HG02763 (cell line): ENCODE measurements around the gene PIGC.
A peak's percentile ranks its signal among the peaks of the same experiment; 100 is the strongest.

Experiments
- ATAC-seq: cut with Tn5 transposase; IDR thresholded peaks from one replicate; pipeline ENCODE4 v1.9.1; 2021; ENCODE audit warnings: mild to moderate bottlenecking, moderate library complexity; ENCODE audit not compliant: unreplicated experiment

The PIGC gene

DNA sequence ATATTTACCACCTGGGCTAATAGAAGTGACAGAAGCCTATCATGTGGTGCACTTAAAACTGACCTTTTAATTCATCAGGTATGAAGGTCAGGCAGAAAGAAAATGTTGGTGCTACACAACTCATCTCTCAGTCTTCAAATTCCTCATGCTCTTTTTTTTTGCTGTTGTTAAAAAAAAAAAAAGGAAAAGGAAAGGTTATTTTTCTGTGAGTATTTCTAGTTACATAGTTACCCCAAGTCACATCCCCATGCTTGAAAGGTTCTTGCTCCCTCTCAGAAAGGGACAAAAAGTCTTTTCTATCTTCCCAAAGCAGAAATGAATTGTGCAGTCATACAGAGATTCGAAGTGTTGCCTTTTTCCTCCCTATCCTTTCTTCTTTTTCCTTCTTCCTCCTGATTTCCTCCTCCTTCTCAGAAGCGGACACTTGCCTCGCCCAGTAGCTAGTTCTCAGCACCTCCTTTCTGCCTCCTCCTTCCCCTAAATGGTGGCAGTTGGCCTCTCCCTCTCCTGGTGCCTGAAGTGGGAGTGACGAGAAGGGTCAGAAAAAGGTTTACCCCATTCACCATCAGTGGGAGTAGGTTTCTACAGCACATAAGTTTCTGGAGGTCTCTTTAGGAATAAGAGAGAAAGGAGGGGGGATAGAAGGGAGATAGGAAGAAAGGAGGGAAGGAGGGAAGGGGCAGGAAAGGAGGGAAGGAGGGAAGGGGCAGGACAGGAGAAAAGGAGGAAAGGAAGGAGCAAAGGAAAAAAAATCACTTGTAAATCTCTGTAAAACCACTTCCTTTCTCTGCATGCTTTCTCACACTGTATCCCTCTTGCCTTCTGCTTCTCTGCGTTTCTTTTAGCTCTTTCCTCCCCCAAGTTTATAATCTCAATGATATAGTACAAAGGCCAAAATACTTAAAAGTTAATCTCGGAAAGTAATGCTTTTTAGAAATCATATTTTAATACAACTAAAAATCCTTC, 43.8 kb downstream of the PIGC start:
- no peak for ATAC-seq

DNA sequence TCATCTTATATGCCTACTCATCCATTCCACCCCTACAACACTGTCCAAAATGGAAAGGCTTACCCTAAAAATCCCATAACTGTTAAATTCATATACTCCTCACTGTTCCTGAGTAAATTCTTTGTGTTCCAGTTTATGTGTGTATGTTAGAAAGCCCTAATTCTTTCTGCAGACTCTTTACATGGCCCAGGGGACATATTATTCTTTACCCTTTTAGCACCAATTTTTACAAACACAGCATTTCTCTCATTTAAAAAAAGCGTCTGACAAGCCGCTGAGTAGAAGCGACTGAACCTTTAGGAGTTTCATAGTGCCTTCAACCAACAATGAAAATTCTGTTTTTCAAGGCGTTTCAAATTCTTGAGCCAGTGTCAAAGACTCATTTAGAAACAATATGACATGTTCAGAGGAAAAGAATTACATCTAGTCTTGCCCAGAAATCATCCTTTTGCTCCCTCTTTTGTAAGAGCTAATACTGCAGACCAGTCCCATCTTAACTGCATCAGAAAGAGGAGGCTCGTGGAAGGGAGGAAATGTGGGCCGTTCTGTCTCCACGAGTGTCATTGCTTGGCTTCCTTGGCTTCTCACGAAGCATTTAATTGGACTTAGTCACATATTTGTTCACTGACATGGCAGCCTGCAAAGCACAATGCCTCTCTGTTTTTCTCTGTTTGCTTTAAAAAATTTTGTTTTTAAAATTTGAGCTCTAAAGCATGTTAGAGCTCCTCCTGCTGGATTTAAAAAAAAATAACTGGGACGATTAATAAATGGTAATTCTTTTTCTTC, 44.7 kb downstream of the PIGC start:
- no peak for ATAC-seq

DNA sequence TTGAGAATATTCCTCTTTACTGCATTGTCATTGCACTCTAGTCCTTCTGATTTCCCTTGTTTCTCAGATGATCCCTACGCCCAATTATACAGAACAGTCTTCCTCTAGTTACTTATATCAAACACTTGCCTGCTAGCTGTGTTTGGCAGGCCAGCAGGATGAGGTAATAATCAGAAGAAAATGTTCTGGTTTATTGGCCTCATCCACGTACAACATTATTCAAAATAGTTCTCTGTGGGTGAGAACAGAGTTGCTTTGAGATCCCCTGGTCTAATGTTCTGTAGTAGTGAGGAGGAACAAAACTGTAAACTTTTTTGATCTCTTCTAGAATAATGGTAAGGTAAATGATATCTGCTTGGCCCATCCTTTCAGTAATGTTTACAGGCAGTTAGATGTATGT, 45.7 kb downstream of the PIGC start:
- no peak for ATAC-seq

DNA sequence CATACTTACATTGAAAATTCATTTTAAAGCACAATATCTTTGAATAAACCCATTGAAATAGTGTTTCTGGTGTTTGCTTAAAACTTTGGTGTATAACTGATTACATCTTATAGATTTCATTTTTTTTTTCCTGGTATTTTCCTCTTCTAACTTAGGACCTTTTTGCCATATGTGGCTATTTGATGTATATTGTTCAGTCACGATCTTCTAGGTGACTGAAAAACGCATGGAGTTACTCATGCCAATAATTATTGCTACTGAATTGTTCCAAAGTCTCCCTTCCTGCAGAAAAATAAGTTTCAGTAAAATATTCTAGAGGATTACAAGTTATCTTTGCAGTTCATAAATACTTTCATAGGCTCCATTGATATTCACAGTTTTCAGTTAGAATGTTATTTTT, 46.2 kb downstream of the PIGC start:
- ATAC-seq, result no peak

DNA sequence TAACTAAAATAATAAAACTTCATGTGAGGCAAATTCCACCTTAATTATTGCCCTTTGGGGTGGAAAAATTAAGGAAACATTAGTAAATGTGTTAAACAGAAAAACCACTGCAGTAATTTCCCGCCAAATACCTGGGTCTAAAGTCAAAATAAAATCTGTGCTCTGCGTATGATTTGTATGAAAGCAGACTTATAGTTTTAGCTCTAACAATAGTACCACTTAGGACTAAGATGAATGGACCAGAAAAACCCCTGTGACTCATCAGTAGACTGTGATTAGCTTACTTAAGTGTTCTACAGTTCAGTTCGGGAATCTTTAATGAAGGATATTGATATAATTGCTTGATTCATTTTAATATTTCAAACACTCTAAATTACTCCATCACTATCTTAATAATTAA, 46.6 kb downstream of the PIGC start:
- no peak for ATAC-seq

DNA sequence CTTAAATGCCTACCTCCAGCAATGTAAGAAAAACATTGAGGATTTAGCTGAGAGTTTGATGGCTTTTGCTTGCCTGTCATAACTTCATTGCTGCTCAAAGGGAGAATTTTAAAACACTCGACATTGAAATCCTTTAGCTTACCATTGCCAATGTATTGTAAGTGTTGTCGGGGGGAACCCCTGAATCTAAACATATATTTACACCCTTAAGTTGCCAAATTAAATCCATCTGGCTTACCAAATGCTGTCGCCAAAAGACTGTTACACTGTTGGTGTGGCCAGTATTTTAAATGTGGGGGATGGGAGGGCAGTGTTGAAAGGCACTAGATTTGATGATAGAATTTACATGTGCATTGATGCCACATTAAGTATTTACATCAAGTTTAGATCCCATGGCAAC, 48.3 kb downstream of the PIGC start:
- ATAC-seq, result no peak

DNA sequence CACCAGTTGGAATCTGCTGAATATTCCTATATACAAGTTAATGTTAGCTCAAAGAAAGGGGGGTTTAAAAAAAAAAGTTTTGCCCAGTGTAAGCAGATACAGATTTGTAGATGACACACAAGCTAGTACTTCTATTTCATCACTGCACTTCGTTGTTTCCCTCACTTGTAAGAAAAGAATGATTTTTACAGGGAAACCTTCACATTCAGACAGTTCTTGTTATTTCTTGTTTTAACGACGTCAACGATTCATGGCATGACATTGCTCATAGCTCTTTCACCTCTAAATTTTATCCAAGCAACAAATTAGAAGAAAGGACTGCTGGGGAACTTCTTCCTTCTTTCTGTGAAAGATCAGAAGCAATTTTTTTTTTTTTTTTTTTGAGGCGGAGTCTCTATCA, 49.1 kb downstream of the PIGC start:
- ATAC-seq, result no peak

DNA sequence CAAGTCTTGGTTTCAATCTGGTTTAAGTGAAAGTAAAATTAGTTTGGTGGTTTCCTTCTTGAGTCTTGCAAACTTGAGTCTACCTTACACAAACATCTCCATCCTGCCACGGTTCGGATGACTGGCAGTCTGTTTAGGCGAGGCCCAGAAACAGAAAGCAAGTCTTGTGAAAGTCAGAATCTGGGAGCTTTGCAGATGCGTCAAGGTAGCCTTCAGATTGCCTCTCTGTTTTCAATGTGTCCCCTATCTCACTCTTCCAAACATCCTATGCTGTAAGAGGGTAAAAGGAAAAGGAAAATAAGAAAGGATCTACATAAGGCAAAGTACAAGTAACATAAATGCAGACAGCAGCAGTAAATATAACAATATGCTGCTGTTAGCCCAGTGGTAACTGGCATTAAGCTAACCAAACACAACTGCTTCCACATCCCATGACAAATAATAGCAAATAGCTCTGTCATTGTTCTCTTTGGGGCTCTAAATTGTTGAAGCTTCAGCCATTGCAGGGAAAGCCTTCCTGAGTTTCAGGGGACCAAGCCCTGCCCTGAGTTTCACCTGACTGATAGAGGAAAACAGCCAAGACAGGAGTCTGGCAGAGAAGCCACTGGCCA, 49.6 kb downstream of the PIGC start:
- ATAC-seq, result peak; percentile 83

DNA sequence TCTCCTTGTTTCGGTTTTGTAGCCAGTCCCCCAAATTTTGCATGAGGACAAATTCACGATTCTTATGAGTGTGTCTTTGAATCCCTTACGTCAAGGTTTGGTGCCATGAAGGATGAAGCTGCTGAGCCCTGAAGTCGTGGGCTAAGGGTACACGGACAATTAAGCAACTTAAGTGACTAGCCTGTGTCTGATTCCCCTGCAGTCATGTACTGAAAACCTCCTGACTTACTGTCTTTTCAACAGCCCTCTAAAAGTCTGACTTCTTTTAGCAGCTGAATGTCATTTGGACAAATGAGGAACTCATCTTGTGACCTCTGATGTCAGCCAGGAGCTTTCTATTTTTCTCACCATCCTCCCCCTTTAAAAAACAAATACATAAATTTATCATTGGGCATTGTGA, 50.5 kb downstream of the PIGC start:
- no peak for ATAC-seq

DNA sequence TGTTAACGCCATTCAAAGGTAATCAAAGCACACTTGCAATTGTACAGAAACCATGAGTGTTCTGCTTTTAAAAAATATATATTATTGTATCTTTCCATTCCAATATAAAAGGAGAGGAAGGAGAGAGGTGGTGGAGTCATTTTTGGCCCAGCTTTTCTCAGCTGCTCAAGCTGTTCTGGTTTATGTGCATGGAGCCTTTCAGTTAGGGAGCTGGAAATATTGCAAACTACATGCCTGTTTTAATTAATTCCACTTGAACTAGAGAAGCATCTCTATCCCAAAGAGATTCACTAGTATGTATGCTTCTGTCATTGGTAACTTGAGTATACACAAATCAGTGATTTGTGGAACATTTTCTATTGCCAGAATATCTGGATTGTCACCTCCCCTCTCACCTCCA, 51.9 kb downstream of the PIGC start:
- ATAC-seq, result no peak
